Measurements from ENCODE around the gene EAF1.
"Not testable (repeated sequence)": the region's sequence is repeated elsewhere in the genome, so short reads cannot be mapped to it uniquely, and the experiment has no call there.

EAF1 gene

GRCh38 chr3:15409239-15409638, 18.2 kb upstream of the EAF1 start:
- no peak for DNase-seq

GRCh38 chr3:15409774-15410173, 17.6 kb upstream of the EAF1 start:
- no peak for DNase-seq

- DNase-seq = not testable (repeated sequence)
Observed at GRCh38 chr3:15410966-15411365, 16.4 kb upstream of the EAF1 start.

GRCh38 chr3:15420871-15421270, 6.5 kb upstream of the EAF1 start:
- DNase-seq = no peak

- no peak for DNase-seq
Observed at GRCh38 chr3:15426579-15427118, 749 bp upstream of the EAF1 start.

- peak; percentile 3 for DNase-seq
Observed at GRCh38 chr3:15427981-15428380, 583 bp downstream of the EAF1 start.

- DNase-seq = peak; percentile 41
Observed at GRCh38 chr3:15428539-15428938, 1.1 kb downstream of the EAF1 start.

- no peak for DNase-seq
Observed at GRCh38 chr3:15429080-15429479, 1.7 kb downstream of the EAF1 start.

GRCh38 chr3:15430624-15431023, 3.2 kb downstream of the EAF1 start:
- DNase-seq = no peak

- DNase-seq = no peak
Observed at GRCh38 chr3:15431256-15431837, 3.9 kb downstream of the EAF1 start.

- no peak for DNase-seq
Observed at GRCh38 chr3:15433531-15433930, 6.1 kb downstream of the EAF1 start.

- no peak for DNase-seq
Observed at GRCh38 chr3:15434756-15435155, 7.4 kb downstream of the EAF1 start.

GRCh38 chr3:15436246-15436645, 8.8 kb downstream of the EAF1 start:
- no peak for DNase-seq

- DNase-seq = no peak
Observed at GRCh38 chr3:15438983-15439382, 11.6 kb downstream of the EAF1 start.

GRCh38 chr3:15439476-15439875, 12.1 kb downstream of the EAF1 start:
- no peak for DNase-seq

- DNase-seq = no peak
Observed at GRCh38 chr3:15440891-15441290, 13.5 kb downstream of the EAF1 start.

GRCh38 chr3:15443826-15444524, 16.6 kb downstream of the EAF1 start:
- no peak for DNase-seq

GRCh38 chr3:15449489-15450224, 22.3 kb downstream of the EAF1 start:
- no peak for DNase-seq

GRCh38 chr3:15450438-15451215, 23.2 kb downstream of the EAF1 start:
- no peak for DNase-seq

- DNase-seq = no peak
Observed at GRCh38 chr3:15451216-15452113, 24.1 kb downstream of the EAF1 start.

- DNase-seq = no peak
Observed at GRCh38 chr3:15452156-15452555, 24.8 kb downstream of the EAF1 start.

GRCh38 chr3:15452961-15453360, 25.6 kb downstream of the EAF1 start:
- DNase-seq = no peak
